GM12892 (cell line): Measurements from ENCODE around the gene OSBPL3.

Source experiments
- POLR2A ChIP-seq: IDR thresholded peaks from 2 replicates; pipeline ENCODE4 v1.6.1; 2011; ENCODE audit warnings: low read depth, low read length, control low read depth
- POLR2AphosphoS5 ChIP-seq: IDR thresholded peaks from 2 replicates; pipeline ENCODE4 v1.6.1; 2011; ENCODE audit warnings: low read depth, low read length, control low read depth
- TAF1 ChIP-seq: IDR thresholded peaks from 2 replicates; pipeline ENCODE4 v1.6.1; 2011; ENCODE audit warnings: low read depth, mild to moderate bottlenecking, control low read depth, low read length, borderline replicate concordance

DNA sequence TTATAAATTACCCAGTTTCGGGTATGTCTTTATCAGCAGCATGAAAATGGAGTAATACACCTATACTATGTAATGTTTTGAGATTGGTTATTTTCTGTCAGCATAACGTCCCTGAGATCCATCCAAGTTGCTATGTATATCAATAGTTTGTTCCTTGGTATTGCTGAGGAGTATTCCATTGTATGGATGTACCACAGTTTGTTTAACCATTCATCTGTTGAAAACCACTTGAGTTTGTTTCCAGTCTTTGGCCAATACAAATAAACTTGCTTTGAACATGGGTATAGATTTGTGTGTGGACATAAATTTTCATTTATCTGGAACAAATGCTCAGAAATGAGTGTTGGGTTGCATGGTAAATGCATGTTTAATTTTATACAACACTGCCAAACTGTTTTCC is 119.4 kb downstream of the OSBPL3 start:
- TF ChIP-seq POLR2A (no peak), POLR2AphosphoS5 (no peak), TAF1 (no peak)
